Thymus (tissue), 11 donors: Measurements from ENCODE around the gene STAC. TPM values are rescaled to one million over a fixed set of nuclear protein-coding genes. Genes with fewer than 3 reads are reported as not detected.

Experiments used
- DNase-seq, 9 donors: peaks; one replicate each; pipeline ENCODE4 v3.0.0-alpha.2; 2013; ENCODE audit warnings: low spot score in 9 of 9, low read depth in 6 of 9, missing footprints in 1 of 9
- H3K27ac ChIP-seq, 2 donors: one replicate each; pipeline ENCODE4 v1.5.1; 2013; ENCODE audit warnings: control low read depth in 1 of 2, low read depth in 1 of 2, low read length in 1 of 2, mild to moderate bottlenecking in 1 of 2, moderate library complexity in 1 of 2
- H3K27me3 ChIP-seq, 2 donors: one replicate each; pipeline ENCODE4 v1.5.1; 2013; ENCODE audit warnings: low read length in 1 of 2; ENCODE audit not compliant: control insufficient read depth in 2 of 2, insufficient read depth in 1 of 2
- H3K36me3 ChIP-seq, 2 donors: one replicate each; pipeline ENCODE4 v1.5.1; 2013; ENCODE audit warnings: low read length in 1 of 2, mild to moderate bottlenecking in 1 of 2, moderate library complexity in 1 of 2; ENCODE audit not compliant: control insufficient read depth in 2 of 2, insufficient read depth in 2 of 2
- H3K4me1 ChIP-seq, 2 donors: one replicate each; pipeline ENCODE4 v1.5.1; 2013; ENCODE audit warnings: low read length in 2 of 2; ENCODE audit not compliant: control insufficient read depth in 2 of 2, insufficient read depth in 2 of 2
- H3K4me3 ChIP-seq, 2 donors: one replicate each; pipeline ENCODE4 v1.5.1; 2013; ENCODE audit warnings: low read length in 2 of 2, control low read depth in 1 of 2, mild to moderate bottlenecking in 1 of 2
- H3K9me3 ChIP-seq, 2 donors: one replicate each; pipeline ENCODE4 v1.5.1; 2013; ENCODE audit warnings: low read length in 1 of 2, mild to moderate bottlenecking in 1 of 2; ENCODE audit not compliant: control insufficient read depth in 2 of 2, insufficient read depth in 1 of 2
- WGBS: extraction: QIAGEN DNeasy Blood & Tissue Kit; methylation state at CpG from one replicate; pipeline ENCODE4 v1.1.7; 2013; 5-methylcytosine and 5-hydroxymethylcytosine counted together
- polyA plus RNA-seq: library from polyadenylated mRNA; stranded (reverse); fragments of 200-250 nt; gene quantifications from one replicate; pipeline ENCODE4 v1.2.3, GENCODE V29; 2013
- total RNA-seq: library from RNA; stranded (reverse); fragments of 120-200 nt; gene quantifications from one replicate; pipeline ENCODE4 v1.2.4, GENCODE V29; 2013
- donor health status: healthy.

Gene STAC
- total and polyA plus RNA-seq, 2 donors: 0.80 to 1.7 TPM

GRCh38 chr3:36543276-36543997 is 163.1 kb downstream of the STAC start:
- H3K27me3 ChIP-seq: no peaks in the 10 kb centered on the region
- H3K36me3 ChIP-seq: no peaks in the 10 kb centered on the region
- no peak overlapping the region for H3K27ac ChIP-seq
- H3K4me1 ChIP-seq: peaks cover 0 to 13% of the 10 kb centered on the region in 2 donors
- H3K4me3 ChIP-seq: no peak overlapping the region
- no peak for DNase-seq
- 95% methylated on average over 5 of the region's 5 CpGs for WGBS
- H3K9me3 ChIP-seq: no peaks in the 10 kb centered on the region

DNA sequence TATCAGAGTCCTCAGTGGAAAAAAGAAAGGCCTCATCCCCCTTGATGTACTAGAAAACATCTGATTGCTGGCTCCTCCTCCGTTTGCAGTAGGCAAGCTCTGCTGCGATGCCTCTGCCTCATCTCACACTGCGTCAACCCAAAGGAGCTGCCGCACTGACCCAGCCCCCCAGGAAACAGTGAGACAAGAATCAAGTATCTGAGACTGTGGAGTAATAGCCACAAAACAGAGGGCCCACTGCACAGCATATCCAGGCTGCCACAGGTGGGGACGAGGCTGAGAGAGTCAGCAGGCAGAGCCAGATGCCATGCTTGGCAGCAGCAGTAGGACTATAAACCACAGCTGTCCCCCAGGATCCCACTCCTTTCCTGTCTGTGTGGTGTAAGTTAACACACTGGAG is 165.9 kb downstream of the STAC start:
- Histone ChIP-seq H3K27ac (peak overlapping the region in 1 of 2 donors; percentile 28), H3K36me3 (no peaks in the 10 kb centered on the region)
- 24% methylated on average over 5 of the region's 5 CpGs for WGBS

GRCh38 chr3:36548712-36549111 is 168.4 kb downstream of the STAC start:
- no peak overlapping the region for H3K4me3 ChIP-seq
- no peak overlapping the region for H3K27ac ChIP-seq
- H3K9me3 ChIP-seq: no peaks in the 10 kb centered on the region
- H3K4me1 ChIP-seq: peaks cover 0 to 13% of the 10 kb centered on the region in 2 donors
- DNase-seq: no peak
- no peaks in the 10 kb centered on the region for H3K27me3 ChIP-seq
- no peaks in the 10 kb centered on the region for H3K36me3 ChIP-seq
- 92% methylated on average over 2 of the region's 2 CpGs for WGBS

More for the DNA sequence above, 165.9 kb downstream of the STAC start:
- DNase-seq: peak in 8 of 9 donors; percentile 10 to 80 (median 38)
- H3K4me3 ChIP-seq: no peak overlapping the region
- H3K4me1 ChIP-seq: peaks cover 0 to 13% of the 10 kb centered on the region in 2 donors
- H3K9me3 ChIP-seq: no peaks in the 10 kb centered on the region
- no peaks in the 10 kb centered on the region for H3K27me3 ChIP-seq

DNA sequence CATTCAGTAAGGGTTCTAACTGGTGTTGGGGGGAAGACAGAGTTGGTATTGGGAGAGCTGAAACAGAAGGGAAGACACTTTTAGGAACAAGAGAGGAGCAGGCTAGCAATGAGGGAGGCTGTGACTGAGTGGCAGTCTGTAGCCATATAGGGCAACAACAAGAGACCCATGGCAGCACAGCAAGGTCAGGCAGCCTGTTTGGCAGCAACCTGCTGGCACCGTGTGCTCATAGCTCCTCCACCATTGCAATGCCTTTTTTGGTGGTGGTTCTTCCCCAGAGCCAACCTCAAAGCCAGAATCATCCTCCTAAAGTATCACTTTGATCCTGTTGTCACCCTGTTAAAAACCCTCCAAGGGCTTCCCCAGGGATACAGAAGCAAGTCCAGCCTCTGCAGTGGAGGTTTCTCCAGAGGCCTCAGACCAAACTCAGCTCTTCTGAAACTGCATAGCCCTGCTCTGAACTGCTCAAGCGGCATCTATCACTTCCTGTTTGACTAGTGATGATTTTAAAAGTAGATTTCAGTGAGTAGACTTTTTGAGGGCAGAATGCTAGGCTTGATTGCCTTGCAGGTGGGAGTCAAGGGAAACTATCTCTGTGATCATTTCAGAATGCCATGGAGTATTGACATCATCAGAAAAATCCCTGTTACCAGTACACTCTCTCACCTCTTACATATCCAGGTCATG is 176.9 kb downstream of the STAC start:
- Histone ChIP-seq H3K36me3 (no peaks in the 10 kb centered on the region), H3K4me1 (peaks cover 0 to 2% of the 10 kb centered on the region in 2 donors), H3K27ac (no peak overlapping the region), H3K27me3 (no peaks in the 10 kb centered on the region), H3K9me3 (no peaks in the 10 kb centered on the region), H3K4me3 (no peak overlapping the region)
- peak in 1 of 9 donors; percentile 39 for DNase-seq
- 65% methylated on average over 2 of the region's 2 CpGs for WGBS

GRCh38 chr3:36557708-36558421 is 177.6 kb downstream of the STAC start:
- H3K27ac ChIP-seq: no peak overlapping the region
- 91% methylated on average over 5 of the region's 5 CpGs for WGBS
- no peak for DNase-seq
- no peak overlapping the region for H3K4me3 ChIP-seq
- no peaks in the 10 kb centered on the region for H3K9me3 ChIP-seq
- peaks cover 0 to 2% of the 10 kb centered on the region in 2 donors for H3K4me1 ChIP-seq
- H3K27me3 ChIP-seq: no peaks in the 10 kb centered on the region
- no peaks in the 10 kb centered on the region for H3K36me3 ChIP-seq

DNA sequence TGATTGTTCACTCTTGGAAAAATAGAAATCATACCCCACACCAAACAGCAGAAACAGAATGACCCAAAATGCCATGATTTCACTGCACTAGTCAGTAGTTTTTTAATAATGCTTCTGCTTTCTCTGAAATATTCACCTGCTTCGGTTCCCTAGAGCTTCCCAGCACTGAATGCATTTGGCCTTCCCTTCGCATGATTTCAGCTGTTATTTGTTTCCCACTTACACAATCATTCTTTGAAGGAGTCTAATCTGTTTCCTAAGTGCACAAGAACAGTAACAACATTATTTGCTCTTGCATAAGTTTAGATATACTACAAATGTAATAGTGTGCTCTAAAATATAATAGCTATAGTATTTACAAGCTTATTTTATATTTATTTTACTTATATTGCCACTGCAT is 178.7 kb downstream of the STAC start:
- no peak overlapping the region for H3K27ac ChIP-seq
- no peaks in the 10 kb centered on the region for H3K27me3 ChIP-seq
- H3K9me3 ChIP-seq: no peaks in the 10 kb centered on the region
- H3K4me3 ChIP-seq: no peak overlapping the region
- H3K36me3 ChIP-seq: no peaks in the 10 kb centered on the region
- peaks cover 0 to 2% of the 10 kb centered on the region in 2 donors for H3K4me1 ChIP-seq
- no peak for DNase-seq
- WGBS: 94% methylated on average over 2 of the region's 2 CpGs

DNA sequence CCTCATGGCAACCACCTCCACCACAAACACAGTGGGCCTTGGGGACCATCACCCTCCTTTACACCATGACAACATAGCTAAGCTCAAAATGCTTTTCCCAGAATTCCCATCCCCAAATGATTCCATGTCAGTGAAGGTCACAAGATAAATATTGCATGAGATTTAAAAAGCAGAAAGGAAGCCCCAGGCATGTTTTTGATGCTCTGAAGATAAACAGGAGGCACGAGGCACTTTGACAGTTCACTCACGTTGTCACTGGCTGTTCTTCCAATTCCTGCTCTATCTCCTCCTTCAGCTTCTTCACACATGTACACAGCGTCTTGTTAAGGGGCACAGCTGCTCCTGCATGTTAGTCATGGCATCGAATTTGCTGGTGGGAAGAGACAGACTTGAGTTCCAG is 180.4 kb downstream of the STAC start:
- Histone ChIP-seq H3K4me3 (no peak overlapping the region), H3K4me1 (peaks cover 0 to 2% of the 10 kb centered on the region in 2 donors), H3K36me3 (no peaks in the 10 kb centered on the region), H3K27me3 (no peaks in the 10 kb centered on the region), H3K27ac (no peak overlapping the region), H3K9me3 (no peaks in the 10 kb centered on the region)
- WGBS: 86% methylated on average over 4 of the region's 4 CpGs
- peak in 1 of 9 donors; percentile 43 for DNase-seq

- DNase-seq: no peak
- Histone ChIP-seq H3K27me3 (no peaks in the 10 kb centered on the region), H3K36me3 (no peaks in the 10 kb centered on the region), H3K4me3 (no peak overlapping the region), H3K9me3 (no peaks in the 10 kb centered on the region), H3K4me1 (peaks cover 0 to 2% of the 10 kb centered on the region in 2 donors), H3K27ac (no peak overlapping the region)
- WGBS: 97% methylated on average over 2 of the region's 2 CpGs
Measured at GRCh38 chr3:36561601-36562000, 181.3 kb downstream of the STAC start.

GRCh38 chr3:36562945-36563344 is 182.6 kb downstream of the STAC start:
- 63% methylated on average over 1 of the region's 1 CpG for WGBS
- Histone ChIP-seq H3K4me1 (no peaks in the 10 kb centered on the region), H3K27me3 (no peaks in the 10 kb centered on the region), H3K4me3 (no peak overlapping the region), H3K9me3 (no peaks in the 10 kb centered on the region), H3K27ac (no peak overlapping the region), H3K36me3 (no peaks in the 10 kb centered on the region)
- no peak for DNase-seq
